ENCODE data around the gene ATP9A. TPM values are rescaled to one million over a fixed set of nuclear protein-coding genes. Genes with fewer than 3 reads are reported as not detected.

The ATP9A gene
- total and polyA plus RNA-seq, 2 of the 8 experiments (the other 6 are each of a cell fraction or from before 2014, with no cell fraction given): 5.0 to 6.4 TPM

DNA sequence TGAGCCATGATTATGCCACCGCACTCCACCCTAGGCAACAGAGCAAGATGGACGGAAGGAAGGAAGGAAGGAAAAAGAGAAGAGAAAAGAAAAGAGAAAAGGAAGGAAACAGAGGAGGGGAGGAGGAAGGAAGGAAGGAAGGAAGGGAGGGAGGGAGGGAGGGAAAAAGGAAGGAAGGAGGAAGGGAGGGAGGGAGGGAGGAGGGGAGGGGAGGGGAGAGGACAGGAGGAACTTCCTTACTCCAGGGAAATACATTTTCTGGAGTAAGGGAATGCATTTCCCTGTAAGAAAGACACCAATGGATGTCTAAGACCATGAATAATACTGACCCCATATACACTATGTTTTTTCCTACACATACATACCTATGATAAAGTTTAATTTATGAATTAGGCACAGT, 132.5 kb downstream of the ATP9A start:
- H2BK15ac ChIP-seq (ENCODE audit: low read length): no peak overlapping the region
- H3K27ac ChIP-seq (ENCODE audit: low read depth, low read length): no peak overlapping the region
- H3K36me3 ChIP-seq (ENCODE audit: control insufficient read depth in 2 of 4, insufficient read depth in 4 of 4, low read length in 3 of 4): no peaks in the 10 kb centered on the region
- CTCF ChIA-PET (ENCODE audit: partially characterized antibody): interaction anchor here (0.6 to 1.0 kb wide), 4 partner anchors 88 to 255 kb away, joined by 3 to 4 read pairs (median 4); no protein-coding TSS in a partner anchor
- no peak overlapping the region for H3K4ac ChIP-seq (replicated peaks; ENCODE audit: insufficient read length, low read depth, low read length)
- H3K4me2 ChIP-seq (ENCODE audit: insufficient read depth in 1 of 2, low read depth in 2 of 2, low read length in 2 of 2): no peak overlapping the region
- H3K23ac ChIP-seq (ENCODE audit: insufficient read length): no peak overlapping the region
- DNase-seq (ENCODE audit: low read depth in 1 of 2, low spot score in 2 of 2) (no peak), FAIRE-seq (no peak)
- H3K9ac ChIP-seq (replicated peaks in 1 of 4; ENCODE audit: extremely low read depth in 1 of 4, low read depth in 3 of 4, low read length in 3 of 4): no peak overlapping the region
- H2AFZ ChIP-seq (ENCODE audit: low read length): no peak overlapping the region
- no peak overlapping the region for H3K18ac ChIP-seq (ENCODE audit: extremely low read depth, low read length)
- H3K79me1 ChIP-seq (ENCODE audit: low read depth, low read length): no peaks in the 10 kb centered on the region
- no peak overlapping the region for H3K14ac ChIP-seq (ENCODE audit: insufficient read length)
- no peaks in the 10 kb centered on the region for H3K4me1 ChIP-seq (replicated peaks in 1 of 4; ENCODE audit: control insufficient read depth in 3 of 4, insufficient read depth in 4 of 4, low read length in 3 of 4)
- H4K5ac ChIP-seq (ENCODE audit: insufficient read length, low read depth, low read length): no peak overlapping the region
- H2BK120ac ChIP-seq (replicated peaks; ENCODE audit: low read depth, low read length): no peak overlapping the region
- no peaks in the 10 kb centered on the region for H3K79me2 ChIP-seq (ENCODE audit: control insufficient read depth in 1 of 2, insufficient read depth in 2 of 2, low read length in 2 of 2)
- POLR2A ChIA-PET (ENCODE audit: partially characterized antibody): no interaction called here
- H4K91ac ChIP-seq (replicated peaks; ENCODE audit: insufficient read length, low read length): no peak overlapping the region
- no peak overlapping the region for H2BK12ac ChIP-seq (ENCODE audit: low read depth, low read length)
- no peak overlapping the region for H3K56ac ChIP-seq (replicated peaks; ENCODE audit: insufficient read length, low read depth, low read length)
- no peak overlapping the region for H2BK5ac ChIP-seq (ENCODE audit: low read depth, low read length)
- no peak overlapping the region for H4K8ac ChIP-seq (ENCODE audit: extremely low read depth, insufficient read depth, low read length)
- 74% methylated on average over 2 of the region's 2 CpGs; no CpG with 5 or more reads in 1 of the 2 experiments for WGBS, 2 experiments (ENCODE audit: extremely low coverage in 1 of 2, insufficient coverage in 1 of 2, insufficient read length in 1 of 2, insufficient replicate concordance in 2 of 2, low coverage in 1 of 2, low lambda C conversion rate in 2 of 2, missing lambda C conversion rate in 1 of 2)
- no peak overlapping the region for H2BK20ac ChIP-seq (ENCODE audit: low read length)
- H3K9me3 ChIP-seq (ENCODE audit: insufficient read depth in 2 of 2, low read depth in 1 of 2, low read length in 1 of 2): no peaks in the 10 kb centered on the region
- H2AK5ac ChIP-seq (ENCODE audit: low read depth, low read length): no peak overlapping the region
- no peaks in the 10 kb centered on the region for H3K27me3 ChIP-seq (replicated peaks in 1 of 4; ENCODE audit: control insufficient read depth in 3 of 4, extremely low read depth in 1 of 4, insufficient read depth in 3 of 4, low read length in 3 of 4)
- peaks cover 0 to 4% of the 10 kb centered on the region in 2 experiments for H4K20me1 ChIP-seq (replicated peaks in 1 of 2; ENCODE audit: control insufficient read depth in 1 of 2, insufficient read depth in 2 of 2, low read length in 2 of 2)
- no peaks in the 10 kb centered on the region for H3K23me2 ChIP-seq (ENCODE audit: low read depth, low read length)
- no peak overlapping the region for H3K4me3 ChIP-seq (ENCODE audit: extremely low read depth in 1 of 4, insufficient read depth in 2 of 4, low read depth in 3 of 4, low read length in 4 of 4)
- no peak for TF ChIP-seq GTF2F1 (IDR thresholded peaks at IDR 0.05; ENCODE audit: borderline replicate concordance, low read depth, low read length)
- no peak for TF ChIP-seq JUN (IDR thresholded peaks at IDR 0.05; ENCODE audit: low read depth, low read length)

Measured in H1 (cell line).